ENCODE measurements around the gene ARL8A.

The ARL8A gene

GRCh38 chr1:202104073-202104472 is 40.5 kb downstream of the ARL8A start:
- Histone ChIP-seq H3K9me3 (ENCODE audit: insufficient read depth, low read depth, low read length) (no peaks in the 10 kb centered on the region), H3K4me3 (ENCODE audit: low read length, poor library complexity, severe bottlenecking) (no peak overlapping the region), H4K20me1 (ENCODE audit: insufficient read depth, low read length, poor library complexity, severe bottlenecking) (no peaks in the 10 kb centered on the region), H3K36me3 (ENCODE audit: insufficient read depth, low read length) (no peaks in the 10 kb centered on the region), H2AFZ (ENCODE audit: low read length) (no peak overlapping the region), H3K27me3 (ENCODE audit: insufficient read depth, low read length, poor library complexity, severe bottlenecking) (no peaks in the 10 kb centered on the region), H3K79me2 (ENCODE audit: insufficient read depth, low read length) (no peaks in the 10 kb centered on the region), H3K9me2 (replicated peaks; ENCODE audit: low read depth, low read length) (no peaks in the 10 kb centered on the region), H3F3A (ENCODE audit: low read depth) (no peaks in the 10 kb centered on the region), H3K4me1 (ENCODE audit: insufficient read depth, low read length, poor library complexity, severe bottlenecking) (no peaks in the 10 kb centered on the region), H3K9ac (ENCODE audit: low read depth, low read length, poor library complexity, severe bottlenecking) (no peak overlapping the region), H3K4me2 (ENCODE audit: low read depth, low read length, poor library complexity, severe bottlenecking) (no peak overlapping the region)
- TF ChIP-seq CTCF (conservative IDR thresholded peaks at IDR 0.05; ENCODE audit: low read length) (no peak), EZH2phosphoT487 (IDR thresholded peaks at IDR 0.05; ENCODE audit: borderline replicate concordance) (no peak)

DNA sequence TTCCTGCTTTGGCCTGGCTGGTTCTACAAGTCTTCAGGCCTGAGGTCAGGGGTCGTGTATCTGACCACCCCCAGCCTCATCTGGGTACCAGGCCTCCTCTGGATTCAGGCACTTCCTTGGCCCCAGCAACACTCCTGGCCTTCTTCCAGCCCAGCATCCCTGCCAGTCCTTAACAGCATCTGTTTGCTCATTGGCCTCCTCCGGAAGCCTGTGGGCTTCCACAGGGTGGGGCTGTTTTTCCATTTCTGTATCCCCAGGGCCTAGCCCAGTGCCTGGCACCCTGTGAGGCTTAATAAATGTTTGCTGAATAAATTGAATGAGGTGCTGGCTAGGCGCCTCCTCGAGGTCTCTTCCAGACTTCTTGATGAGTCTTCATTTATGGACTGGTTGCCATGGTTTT is 43.4 kb downstream of the ARL8A start:
- no peak overlapping the region for H3K9ac ChIP-seq (ENCODE audit: low read depth, low read length, poor library complexity, severe bottlenecking)
- no peak overlapping the region for H2AFZ ChIP-seq (ENCODE audit: low read length)
- H4K20me1 ChIP-seq (ENCODE audit: insufficient read depth, low read length, poor library complexity, severe bottlenecking), result no peaks in the 10 kb centered on the region
- H3K4me1 ChIP-seq (ENCODE audit: insufficient read depth, low read length, poor library complexity, severe bottlenecking), result no peaks in the 10 kb centered on the region
- H3F3A ChIP-seq (ENCODE audit: low read depth), result no peaks in the 10 kb centered on the region
- H3K9me3 ChIP-seq (ENCODE audit: insufficient read depth, low read depth, low read length), result no peaks in the 10 kb centered on the region
- TF ChIP-seq CTCF (conservative IDR thresholded peaks at IDR 0.05; ENCODE audit: low read length) (no peak), EZH2phosphoT487 (IDR thresholded peaks at IDR 0.05; ENCODE audit: borderline replicate concordance) (no peak)
- H3K9me2 ChIP-seq (replicated peaks; ENCODE audit: low read depth, low read length), result no peaks in the 10 kb centered on the region
- H3K4me2 ChIP-seq (ENCODE audit: low read depth, low read length, poor library complexity, severe bottlenecking), result no peak overlapping the region
- H3K36me3 ChIP-seq (ENCODE audit: insufficient read depth, low read length), result no peaks in the 10 kb centered on the region
- no peaks in the 10 kb centered on the region for H3K79me2 ChIP-seq (ENCODE audit: insufficient read depth, low read length)
- no peak overlapping the region for H3K4me3 ChIP-seq (ENCODE audit: low read length, poor library complexity, severe bottlenecking)
- H3K27me3 ChIP-seq (ENCODE audit: insufficient read depth, low read length, poor library complexity, severe bottlenecking), result no peaks in the 10 kb centered on the region

- TF ChIP-seq EZH2phosphoT487 (IDR thresholded peaks at IDR 0.05; ENCODE audit: borderline replicate concordance) (no peak), CTCF (conservative IDR thresholded peaks at IDR 0.05; ENCODE audit: low read length) (no peak)
These were observed 50.7 kb downstream of the ARL8A start for GRCh38 chr1:202093858-202094257.

More at GRCh38 chr1:202093858-202094257, 50.7 kb downstream of the ARL8A start:
- Histone ChIP-seq H2AFZ (ENCODE audit: low read length) (no peak overlapping the region), H3K9me2 (replicated peaks; ENCODE audit: low read depth, low read length) (no peaks in the 10 kb centered on the region), H3K9me3 (ENCODE audit: insufficient read depth, low read depth, low read length) (no peaks in the 10 kb centered on the region), H3K79me2 (ENCODE audit: insufficient read depth, low read length) (no peaks in the 10 kb centered on the region), H3F3A (ENCODE audit: low read depth) (no peaks in the 10 kb centered on the region), H4K20me1 (ENCODE audit: insufficient read depth, low read length, poor library complexity, severe bottlenecking) (no peaks in the 10 kb centered on the region), H3K27me3 (ENCODE audit: insufficient read depth, low read length, poor library complexity, severe bottlenecking) (no peaks in the 10 kb centered on the region), H3K4me1 (ENCODE audit: insufficient read depth, low read length, poor library complexity, severe bottlenecking) (no peaks in the 10 kb centered on the region), H3K4me3 (ENCODE audit: low read length, poor library complexity, severe bottlenecking) (no peak overlapping the region), H3K36me3 (ENCODE audit: insufficient read depth, low read length) (no peaks in the 10 kb centered on the region), H3K9ac (ENCODE audit: low read depth, low read length, poor library complexity, severe bottlenecking) (no peak overlapping the region), H3K4me2 (ENCODE audit: low read depth, low read length, poor library complexity, severe bottlenecking) (no peak overlapping the region)

Data from Loucy (cell line).